ENCODE results near the gene TFAP2D.

TFAP2D gene

DNA sequence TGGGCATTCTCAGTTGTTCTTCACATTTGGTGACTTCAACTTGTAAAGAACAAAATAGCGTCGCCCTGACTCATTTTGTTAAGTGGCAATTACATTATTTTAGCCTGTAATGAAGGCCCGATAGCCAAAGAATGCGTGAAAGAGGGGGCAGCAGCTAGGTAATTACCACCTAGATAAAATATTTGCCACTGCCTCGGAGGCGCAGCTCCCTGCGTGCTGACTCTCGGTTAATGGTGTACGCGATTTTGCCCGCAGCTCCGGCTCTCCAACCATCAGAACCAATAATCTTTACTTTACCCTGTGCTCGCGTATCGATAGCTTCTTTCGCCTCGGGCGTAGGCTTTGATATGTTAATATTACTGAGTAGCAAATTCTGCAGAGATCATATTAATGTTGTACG, 8.7 kb downstream of the TFAP2D start:
- DNase-seq = no peak

GRCh38 chr6:50722829-50723554, 9.7 kb downstream of the TFAP2D start:
- DNase-seq = no peak

DNA sequence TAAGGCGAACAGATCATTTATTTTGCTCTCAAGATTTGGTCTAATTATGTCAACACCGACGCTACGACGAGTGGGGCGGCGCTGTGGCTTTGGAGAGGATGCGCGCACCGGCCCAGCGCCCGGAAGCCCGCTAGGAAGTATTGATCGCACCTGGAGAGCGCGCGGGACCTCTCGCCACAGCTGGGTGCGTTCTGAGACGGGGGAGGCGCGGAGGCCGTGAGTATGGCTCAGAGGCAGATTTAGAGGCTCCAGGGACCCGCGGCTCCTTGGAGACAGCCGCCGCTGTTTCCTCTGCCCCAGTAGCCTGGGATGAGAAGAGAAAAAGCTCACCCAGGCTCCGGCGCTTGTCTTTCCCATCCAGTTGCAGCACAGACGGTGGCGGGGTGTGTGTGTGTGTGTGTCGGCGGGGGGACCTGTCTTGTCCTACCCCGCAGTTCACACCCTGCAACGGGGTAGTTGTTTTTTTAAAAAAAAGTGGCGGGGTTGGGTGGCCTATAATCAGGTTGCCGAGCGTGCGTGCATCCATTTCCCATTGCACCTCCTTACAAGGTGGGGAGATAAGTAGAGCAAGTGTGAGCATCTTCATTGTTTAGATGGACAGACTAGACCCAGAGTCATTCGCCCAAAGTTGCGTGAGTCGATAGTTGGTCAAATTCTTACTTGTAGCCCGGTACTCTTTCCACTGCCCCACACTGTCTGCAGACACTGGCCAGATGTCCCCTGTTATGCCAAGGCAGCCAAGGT, 11.2 kb downstream of the TFAP2D start:
- DNase-seq = peak in 1 of 5 donors; percentile 0

DNA sequence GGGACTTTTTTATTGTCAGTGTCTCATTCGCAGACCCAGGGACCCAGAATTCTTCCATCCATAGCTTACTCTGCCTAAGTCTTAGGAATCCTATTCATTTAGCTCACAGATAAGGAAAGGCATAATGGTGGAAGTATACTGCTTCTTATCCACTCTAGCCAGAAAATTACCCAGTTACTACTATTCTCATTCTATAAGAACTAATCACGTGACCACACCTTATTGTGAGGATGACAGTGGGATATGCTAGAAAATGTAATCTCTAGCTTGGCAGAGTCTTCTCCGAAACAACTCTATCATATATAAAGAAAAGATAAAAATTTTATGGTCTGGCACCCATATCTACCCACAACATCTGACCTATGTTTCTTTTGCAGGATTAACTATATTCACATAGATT, 21.2 kb downstream of the TFAP2D start:
- DNase-seq = no peak

DNA sequence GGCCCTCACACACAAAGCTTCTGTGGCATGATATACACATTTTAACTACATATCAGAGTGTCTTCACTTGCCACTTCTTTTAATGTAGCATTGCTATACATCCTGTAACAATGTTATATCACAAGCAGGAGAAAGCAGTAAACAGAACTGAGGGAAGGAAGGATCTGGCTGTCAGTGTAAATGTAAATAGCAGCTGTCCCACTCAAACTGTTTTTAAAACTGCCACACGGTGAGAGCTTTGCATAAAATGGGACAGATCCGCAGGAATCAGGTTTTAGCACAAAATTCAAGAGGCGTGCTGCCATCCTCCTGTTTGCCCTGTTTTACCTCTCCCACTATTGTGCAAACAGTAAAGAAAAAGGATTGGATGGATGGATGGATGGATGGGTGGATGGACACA, 28.8 kb downstream of the TFAP2D start:
- no peak for DNase-seq

DNA sequence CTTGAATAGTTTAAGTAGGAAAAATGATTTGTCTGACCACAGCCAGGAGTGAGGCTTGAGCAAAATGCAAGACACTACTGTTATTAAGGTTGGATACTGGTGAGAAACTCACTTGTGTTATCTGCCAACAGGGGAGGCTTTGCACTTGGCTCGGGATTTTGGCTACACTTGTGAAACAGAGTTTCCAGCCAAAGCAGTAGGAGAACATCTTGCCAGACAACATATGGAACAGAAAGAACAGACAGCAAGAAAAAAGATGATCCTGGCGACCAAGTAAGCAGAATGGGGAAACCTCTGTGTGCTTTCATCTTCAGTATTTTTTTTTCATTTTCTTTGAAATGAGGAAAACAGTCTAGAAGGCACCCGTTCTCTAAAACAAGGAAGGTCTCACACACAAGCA, 31.6 kb downstream of the TFAP2D start:
- no peak for DNase-seq

- no peak for DNase-seq
Measured at GRCh38 chr6:50762798-50763197, 49.5 kb downstream of the TFAP2D start.

- no peak for DNase-seq
Measured at GRCh38 chr6:50778696-50779095, 65.4 kb downstream of the TFAP2D start.

DNA sequence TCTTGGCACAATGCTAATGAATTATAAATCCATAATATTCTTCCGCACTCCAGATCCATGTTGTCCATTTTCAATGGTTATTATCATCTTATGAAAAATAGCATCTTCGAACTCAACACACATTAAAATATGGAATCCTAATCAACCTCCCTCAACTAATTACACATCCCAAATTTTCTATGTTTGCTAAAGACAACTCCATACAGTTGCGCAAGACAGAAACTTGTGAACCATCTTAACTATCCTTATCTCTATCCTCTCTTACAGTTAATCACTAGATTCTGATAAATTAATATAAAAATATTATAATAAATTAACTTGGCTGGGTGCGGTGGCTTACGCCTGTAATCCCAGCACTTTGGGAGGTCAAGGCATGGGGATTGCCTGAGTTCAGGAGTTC, 67.1 kb downstream of the TFAP2D start:
- DNase-seq = no peak

- DNase-seq = no peak
Measured at GRCh38 chr6:50785921-50786320, 72.6 kb downstream of the TFAP2D start.

DNA sequence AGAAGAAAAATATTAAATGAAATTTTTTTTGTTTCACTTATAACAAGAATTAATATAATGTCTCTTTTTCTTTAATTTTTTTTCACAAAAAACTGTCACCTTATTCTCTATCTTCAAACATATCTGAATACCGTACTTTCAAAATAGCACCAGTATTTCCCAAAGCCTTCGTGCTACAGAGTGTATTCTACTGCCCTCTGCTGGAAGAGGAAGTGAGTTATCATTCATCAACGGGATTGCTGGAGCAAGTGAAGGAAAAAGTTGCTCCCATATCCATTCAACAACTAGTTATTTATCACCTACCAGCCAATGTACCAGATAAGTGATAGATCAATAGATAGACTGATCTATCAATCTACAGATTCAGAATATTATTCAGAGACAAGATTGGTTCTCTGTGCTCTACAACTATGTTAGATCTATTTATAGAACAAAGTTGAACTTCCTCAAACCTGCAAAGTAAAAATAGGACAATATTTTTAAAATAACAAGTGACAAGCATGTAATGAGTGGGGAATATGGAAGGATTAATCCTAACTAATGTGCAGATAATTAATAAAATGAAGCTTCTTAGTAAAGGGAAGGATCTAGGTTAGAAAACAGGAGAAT, 78.7 kb downstream of the TFAP2D start:
- DNase-seq = peak in 1 of 5 donors; percentile 3

- DNase-seq = no peak
Measured at GRCh38 chr6:50792771-50793170, 79.4 kb downstream of the TFAP2D start.

DNA sequence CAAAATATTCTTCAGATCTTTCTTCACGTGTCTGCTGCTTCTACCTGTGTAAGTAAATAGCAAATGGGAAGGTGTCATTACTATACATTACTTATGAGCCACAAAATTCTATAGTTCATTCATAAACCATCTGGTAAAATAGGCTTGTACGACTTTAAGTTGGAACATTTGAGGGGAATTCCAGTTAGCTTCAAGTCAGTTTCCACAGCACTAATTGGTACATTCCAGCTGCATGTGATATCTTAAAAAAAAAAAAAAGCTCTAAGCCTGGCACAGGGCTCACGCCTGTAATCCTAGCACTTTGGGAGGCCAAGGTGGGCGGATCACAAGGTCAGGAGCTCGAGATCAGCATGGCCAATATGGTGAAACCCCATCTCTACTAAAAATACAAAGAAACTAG, 82.2 kb downstream of the TFAP2D start:
- no peak for DNase-seq

DNA sequence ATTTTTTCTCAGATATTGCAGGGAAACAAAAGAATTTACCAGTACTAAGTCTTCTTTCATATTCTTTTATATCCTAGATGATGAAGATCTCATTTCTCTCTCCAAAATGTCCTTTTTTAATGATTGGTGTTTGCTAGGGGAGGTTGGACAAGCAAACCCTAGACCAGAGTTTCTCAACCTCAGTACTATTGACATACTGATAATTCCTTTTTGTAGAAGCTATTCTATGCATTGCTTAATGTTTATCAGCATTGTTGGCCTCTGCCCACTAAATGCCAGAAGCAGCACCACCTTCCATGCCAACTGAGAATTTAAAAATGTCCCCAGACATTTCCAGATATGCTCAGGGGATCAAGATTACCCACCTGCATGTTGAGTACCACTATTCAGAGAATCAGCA, 91.0 kb downstream of the TFAP2D start:
- no peak for DNase-seq

DNA sequence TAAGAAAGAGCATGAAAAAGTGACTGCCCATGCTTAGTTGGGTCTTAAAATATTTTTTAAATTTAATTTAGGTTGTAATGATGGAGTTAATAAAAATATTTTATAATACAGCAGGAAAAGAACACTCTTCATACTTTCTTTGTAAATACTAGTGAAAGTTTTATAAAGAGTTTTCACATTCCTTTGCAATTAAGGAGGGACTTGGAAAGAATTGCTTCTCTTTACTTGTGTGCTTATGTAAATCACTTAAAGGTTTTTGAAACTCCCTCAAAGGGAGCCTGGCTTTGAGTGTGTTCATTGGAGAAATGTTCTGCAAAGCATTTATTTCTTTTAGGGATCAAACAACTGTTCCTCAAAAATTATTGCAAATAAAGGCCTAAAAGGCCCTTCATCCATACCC, 93.7 kb downstream of the TFAP2D start:
- no peak for DNase-seq

DNA sequence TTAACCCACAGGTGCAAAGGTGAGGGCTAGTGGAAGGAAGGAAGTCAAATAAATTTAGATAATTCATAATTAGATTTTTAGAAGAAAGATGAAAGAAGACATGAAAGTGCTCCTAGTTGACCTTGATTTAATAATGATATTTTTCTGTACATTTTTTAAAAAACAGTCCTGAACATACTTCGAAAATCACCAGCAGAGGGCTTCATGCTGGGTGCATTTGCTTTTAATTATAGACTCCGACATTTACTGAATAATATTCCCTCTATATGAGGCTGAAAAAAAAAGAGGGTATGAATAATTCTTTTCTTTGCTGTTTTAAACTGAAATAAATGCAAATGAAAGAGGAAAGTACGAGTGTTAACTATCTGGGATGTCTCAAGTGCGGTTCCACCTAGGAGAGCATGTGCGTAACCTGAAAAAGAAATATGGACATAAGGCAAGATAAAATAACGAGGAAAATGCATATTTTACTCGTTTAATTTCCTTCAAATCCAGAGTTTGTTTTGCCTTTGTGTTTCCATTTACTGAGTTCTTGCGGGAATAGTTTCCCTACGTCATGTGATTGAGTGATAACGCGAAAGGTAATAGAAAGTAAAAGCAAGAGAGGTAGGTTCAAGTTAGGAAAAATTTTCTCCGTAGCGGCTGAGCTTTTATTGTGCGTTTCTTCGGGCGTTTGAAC, 102.2 kb downstream of the TFAP2D start:
- no peak for DNase-seq

- DNase-seq = peak in 3 of 5 donors; percentile 15 to 51 (median 39)
Measured at GRCh38 chr6:50816115-50816675, 102.9 kb downstream of the TFAP2D start.

- DNase-seq = no peak
Measured at GRCh38 chr6:50816947-50817645, 103.8 kb downstream of the TFAP2D start.

GRCh38 chr6:50817646-50817950, 104.3 kb downstream of the TFAP2D start:
- no peak for DNase-seq

DNA sequence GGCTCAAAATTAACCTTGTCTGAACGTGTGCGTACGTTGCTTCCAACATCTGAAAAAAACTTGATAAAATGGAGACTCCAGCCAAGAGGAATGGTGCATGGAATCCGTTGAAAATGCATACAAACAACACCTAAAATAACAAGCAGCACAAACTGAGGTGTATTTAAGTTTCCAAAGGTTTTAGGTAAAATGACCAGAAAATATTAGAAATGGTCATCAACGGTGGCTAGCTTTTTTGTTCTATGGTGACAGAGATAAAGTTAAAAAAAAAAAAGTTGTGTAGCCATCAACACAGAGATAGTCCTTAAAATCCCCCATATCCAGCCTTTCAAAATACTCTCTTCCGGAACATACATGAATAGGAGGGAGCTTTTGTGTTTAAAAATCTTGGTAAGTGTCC, 104.7 kb downstream of the TFAP2D start:
- DNase-seq = no peak

DNA sequence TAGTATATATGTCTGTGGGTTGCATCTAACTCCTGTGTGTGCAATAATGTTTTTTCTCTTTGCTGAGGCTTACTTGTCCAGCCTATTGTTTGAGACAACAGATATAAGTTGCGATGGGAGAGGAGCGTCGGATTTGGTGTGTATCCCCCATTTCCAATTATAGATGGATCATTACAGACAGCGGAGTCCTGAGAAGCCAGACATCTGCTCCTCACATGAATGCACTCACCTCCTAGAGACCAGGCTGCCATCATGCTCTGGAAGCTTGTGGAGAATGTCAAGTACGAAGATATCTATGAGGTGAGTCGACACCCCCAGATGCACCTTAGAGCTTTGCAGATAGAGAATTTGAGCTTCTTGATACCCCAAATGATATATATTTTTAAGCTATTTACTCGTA, 105.3 kb downstream of the TFAP2D start, which contains the start of gene TFAP2B:
TFAP2B (plus strand) TSS at position 199 of the 400 bp plus-strand sequence; CDS start at position 220, 21 bp downstream.
- DNase-seq = no peak

- DNase-seq = no peak
Measured at GRCh38 chr6:50819466-50819903, 106.2 kb downstream of the TFAP2D start.
